ENCODE results near the gene NDUFA8.

DNA sequence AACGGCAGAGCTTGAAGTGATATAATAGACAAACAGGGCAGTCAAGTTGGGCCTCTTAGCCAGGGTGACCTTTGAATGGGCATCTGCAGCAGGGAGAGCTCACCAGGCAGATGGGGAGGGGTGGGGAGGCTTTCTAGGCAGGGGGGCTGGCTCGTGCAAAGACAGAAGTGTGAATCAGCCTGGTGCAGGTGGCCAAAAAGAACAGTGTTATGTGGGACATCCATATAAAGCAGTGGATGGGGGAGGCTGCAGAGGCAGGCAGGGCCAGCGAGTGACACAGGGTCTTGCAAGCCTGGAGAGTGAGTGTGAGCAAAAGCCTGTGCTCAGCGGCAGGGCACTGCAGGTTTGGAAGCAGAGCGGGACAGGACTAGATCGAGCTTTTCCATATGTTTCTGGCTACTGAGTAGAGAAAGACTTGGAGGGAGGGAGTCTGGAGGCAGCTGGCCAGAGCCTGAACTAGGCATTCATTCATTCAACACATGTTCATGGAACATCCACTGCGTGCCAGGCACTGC is 52.2 kb downstream of the NDUFA8 start:
- TF ChIP-seq, protein P1, sequence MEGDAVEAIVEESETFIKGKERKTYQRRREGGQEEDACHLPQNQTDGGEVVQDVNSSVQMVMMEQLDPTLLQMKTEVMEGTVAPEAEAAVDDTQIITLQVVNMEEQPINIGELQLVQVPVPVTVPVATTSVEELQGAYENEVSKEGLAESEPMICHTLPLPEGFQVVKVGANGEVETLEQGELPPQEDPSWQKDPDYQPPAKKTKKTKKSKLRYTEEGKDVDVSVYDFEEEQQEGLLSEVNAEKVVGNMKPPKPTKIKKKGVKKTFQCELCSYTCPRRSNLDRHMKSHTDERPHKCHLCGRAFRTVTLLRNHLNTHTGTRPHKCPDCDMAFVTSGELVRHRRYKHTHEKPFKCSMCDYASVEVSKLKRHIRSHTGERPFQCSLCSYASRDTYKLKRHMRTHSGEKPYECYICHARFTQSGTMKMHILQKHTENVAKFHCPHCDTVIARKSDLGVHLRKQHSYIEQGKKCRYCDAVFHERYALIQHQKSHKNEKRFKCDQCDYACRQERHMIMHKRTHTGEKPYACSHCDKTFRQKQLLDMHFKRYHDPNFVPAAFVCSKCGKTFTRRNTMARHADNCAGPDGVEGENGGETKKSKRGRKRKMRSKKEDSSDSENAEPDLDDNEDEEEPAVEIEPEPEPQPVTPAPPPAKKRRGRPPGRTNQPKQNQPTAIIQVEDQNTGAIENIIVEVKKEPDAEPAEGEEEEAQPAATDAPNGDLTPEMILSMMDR (IDR thresholded peaks at IDR 0.05) = no peak
- no peak for TF ChIP-seq POLR2A (IDR thresholded peaks at IDR 0.05)
